K562 (cell line): ENCODE data around the gene BICC1. TPM values are rescaled to one million over a fixed set of nuclear protein-coding genes. Genes with fewer than 3 reads are reported as not detected.

ENCODE experiments used
- ATAC-seq: fragments of 200-7000 bp; cut with Tn5 transposase; 3 replicates; pipeline ENCODE4 v1.9.1; 2020; ENCODE audit warnings: moderate library complexity
- BruUV-seq: library from RNA; stranded (reverse); fragments of 400-500 nt; replicated peaks from 2 replicates; lab custom pipeline; 2021; lab: Mats Ljungman, UMichigan
- CTCF ChIA-PET: fragments of 300-600 bp; formaldehyde crosslinking; extraction: SDS; loops from one replicate; lab custom pipeline; 2021; ENCODE audit warnings: low intra/inter-chr PET ratio; lab: Yijun Ruan, JAX
- POLR2A ChIA-PET: fragments of 300-600, 350-650 bp; sonication (Branson Sonifier 250); formaldehyde crosslinking; extraction: SDS; loops from one replicate; lab custom pipeline; 2021; ENCODE audit warnings: antibody characterized with exemption, inconsistent platforms; lab: Yijun Ruan, JAX
- DNase-seq, 4 experiments: peaks; one replicate each; pipeline versions ENCODE4 v3.0.0 to v3.0.0-alpha.2; 2011 to 2018; ENCODE audit warnings: low spot score in 3 of 4, mixed read lengths in 3 of 4; ENCODE audit errors: extremely low read depth in 1 of 4
- FAIRE-seq: peaks from 2 replicates; lab custom pipeline; 2011; peaks lifted over from hg19 to GRCh38; lab: Jason Lieb, UNC
- H2AFZ ChIP-seq: 2 replicates; pipeline ENCODE4 v1.6.0; 2011; ENCODE audit warnings: low read depth, low read length, control low read depth, inconsistent platforms
- H3K27ac ChIP-seq: fragments of 200-600 bp; 3 replicates; pipeline ENCODE4 v1.8.0; 2011; ENCODE audit warnings: low read depth, mild to moderate bottlenecking, control low read depth, inconsistent platforms, low read length, moderate library complexity, mixed read lengths; ENCODE audit errors: extremely low read depth
- H3K27me3 ChIP-seq, 2 experiments: fragments of 300-600 bp in 1 of 2; 2 replicates in 1 of 2; 3 replicates in 1 of 2; pipeline versions ENCODE4 v1.6.0 to v1.8.0; 2011; ENCODE audit warnings: inconsistent platforms in 2 of 2, low read length in 2 of 2, mild to moderate bottlenecking in 1 of 2, mixed read lengths in 1 of 2, moderate library complexity in 1 of 2; ENCODE audit not compliant: control insufficient read depth in 2 of 2, insufficient read depth in 2 of 2
- H3K36me3 ChIP-seq: fragments of 300-600 bp; 3 replicates; pipeline ENCODE4 v1.8.0; 2011; ENCODE audit warnings: mild to moderate bottlenecking, low read length, inconsistent platforms; ENCODE audit not compliant: control insufficient read depth, insufficient read depth
- H3K4me1 ChIP-seq, 2 experiments: fragments of 200-600 bp in 1 of 2; replicated peaks in 1 of 2; 2 replicates in 1 of 2; 3 replicates in 1 of 2; pipeline versions ENCODE4 v1.5.1 to v1.8.0; 2011; ENCODE audit warnings: inconsistent platforms in 2 of 2, low read length in 2 of 2, mild to moderate bottlenecking in 1 of 2, mixed read lengths in 1 of 2, moderate library complexity in 1 of 2; ENCODE audit not compliant: control insufficient read depth in 2 of 2, insufficient read depth in 2 of 2
- H3K4me2 ChIP-seq: 2 replicates; pipeline ENCODE4 v1.6.1; 2011; ENCODE audit warnings: low read length, control low read depth, inconsistent platforms, mixed read lengths; ENCODE audit not compliant: insufficient read depth
- H3K4me3 ChIP-seq: fragments of 200-600 bp; sonication (generic), shearing (Covaris generic); 2 replicates; pipeline ENCODE4 v1.5.1; 2016; ENCODE audit warnings: control low read depth, inconsistent platforms
- H3K79me2 ChIP-seq: fragments of 200-600 bp; 3 replicates; pipeline ENCODE4 v1.8.0; 2011; ENCODE audit warnings: low read length, inconsistent platforms; ENCODE audit not compliant: control insufficient read depth, insufficient read depth
- H3K9ac ChIP-seq, 2 experiments: 2 replicates each; pipeline versions ENCODE4 v1.6.0 to v1.6.1; 2011; ENCODE audit warnings: low read depth in 2 of 2, low read length in 2 of 2, control low read depth in 1 of 2, inconsistent platforms in 1 of 2, mild to moderate bottlenecking in 1 of 2, mixed read lengths in 1 of 2; ENCODE audit not compliant: insufficient read depth in 1 of 2
- H3K9me1 ChIP-seq: one replicate; pipeline ENCODE4 v1.6.0; 2011; ENCODE audit warnings: inconsistent platforms, mild to moderate bottlenecking, low read length, moderate library complexity; ENCODE audit not compliant: control insufficient read depth, insufficient read depth
- H3K9me3 ChIP-seq: replicated peaks from 2 replicates; pipeline ENCODE4 v1.5.1; 2011; ENCODE audit warnings: low read depth, low read length, inconsistent platforms; ENCODE audit not compliant: control insufficient read depth, insufficient read depth
- H4K20me1 ChIP-seq: replicated peaks from 2 replicates; pipeline ENCODE4 v1.6.1; 2011; ENCODE audit warnings: low read length, inconsistent platforms, mixed read lengths; ENCODE audit not compliant: control insufficient read depth, insufficient read depth
- ATF3 ChIP-seq, 2 experiments: fragments of 450-650 bp in 1 of 2; sonication (generic) in 1 of 2; formaldehyde crosslinking in 1 of 2; IDR thresholded peaks in 1 of 2; conservative IDR thresholded peaks in 1 of 2; 2 replicates each; pipeline versions ENCODE4 v1.6.1 to v1.8.1; 2016 to 2023; ENCODE audit warnings: mild to moderate bottlenecking in 2 of 2, moderate library complexity in 2 of 2, inconsistent platforms in 1 of 2, missing genetic modification reagents in 1 of 2
- BRD4 ChIP-seq: fragments of 200-600 bp; sonication (generic); IDR thresholded peaks from 2 replicates; pipeline ENCODE4 v1.6.1; 2017; ENCODE audit warnings: inconsistent platforms
- BRF1 ChIP-seq: IDR thresholded peaks from 3 replicates; pipeline ENCODE4 v1.6.1; 2011; ENCODE audit warnings: borderline replicate concordance, mild to moderate bottlenecking; ENCODE audit not compliant: insufficient read length; ENCODE audit errors: extremely low read depth
- C11orf30 ChIP-seq: fragments of 450-650 bp; IDR thresholded peaks from 2 replicates; pipeline ENCODE4 v1.6.1; 2016; ENCODE audit warnings: low read depth, mild to moderate bottlenecking
- TARDBP ChIP-seq: fragments of 450-650 bp; IDR thresholded peaks from 2 replicates; pipeline ENCODE4 v1.6.1; 2016
- THAP12 ChIP-seq: fragments of 250-450 bp; sonication (Bioruptor Pico); IDR thresholded peaks from 2 replicates; pipeline ENCODE4 v1.9.0; 2021; ENCODE audit warnings: mild to moderate bottlenecking, inconsistent platforms
- ZBTB9 ChIP-seq: fragments of 450-650 bp; formaldehyde crosslinking; IDR thresholded peaks from 2 replicates; pipeline ENCODE4 v1.4.0; 2020; ENCODE audit warnings: mild to moderate bottlenecking, moderate library complexity
- ZFP1 ChIP-seq: fragments of 450-650 bp; formaldehyde crosslinking; IDR thresholded peaks from 2 replicates; pipeline ENCODE4 v1.4.0; 2020; ENCODE audit warnings: mild to moderate bottlenecking, mixed read lengths
- ZFP30 ChIP-seq: fragments of 250-450 bp; sonication (Bioruptor Pico); IDR thresholded peaks from 2 replicates; pipeline ENCODE4 v1.8.0; 2022; ENCODE audit warnings: moderate library complexity, mild to moderate bottlenecking, inconsistent platforms, borderline replicate concordance
- ZNF184 ChIP-seq: sonication (generic); formaldehyde crosslinking; IDR thresholded peaks from 2 replicates; pipeline ENCODE4 v1.5.0; 2020; ENCODE audit warnings: missing genetic modification reagents
- ZNF280A ChIP-seq: fragments of 450-650 bp; IDR thresholded peaks from 2 replicates; pipeline ENCODE4 v1.6.1; 2018; ENCODE audit warnings: mild to moderate bottlenecking, low read depth; ENCODE audit not compliant: partially characterized antibody
- WGBS: fragments of 100-300 bp; shearing (Covaris generic); methylation state at CpG from one replicate; pipeline ENCODE4 v1.1.6; 2016; ENCODE audit warnings: low coverage, mixed read lengths; ENCODE audit not compliant: insufficient coverage; ENCODE audit errors: missing lambda C conversion rate; 5-methylcytosine and 5-hydroxymethylcytosine counted together
- in situ Hi-C: fragments of 300-500 bp; cut with MboI; formaldehyde crosslinking; loops from 4 replicates; pipeline ENCODE4 v1.15.0; 2018; ENCODE audit warnings: inconsistent platforms, mixed read lengths
- intact Hi-C: fragments of 100-400 bp; cut with micrococcal nuclease; formaldehyde crosslinking; loops from 2 replicates; pipeline ENCODE4 v1.14.2; 2022
- polyA plus RNA-seq, 8 experiments: library from polyadenylated mRNA; depleted of rRNA in 4 of 8; stranded (reverse) in 5 of 8; unstranded in 3 of 8; fragments of >200 nt; fragmentation: Nextera tagmentation in 2 of 8; fragmentation: Illumina TruSeq in 1 of 8; extraction: Ambion mirVana in 2 of 8; extraction: Trizol in 1 of 8; gene quantifications; 2 replicates each; pipeline versions ENCODE4 v1.2.1 to v1.2.3, GENCODE V29; 2011 to 2014; ENCODE audit warnings: inconsistent platforms in 1 of 8, missing spikeins in 1 of 8
- total RNA-seq, 7 experiments: library from RNA; depleted of rRNA in 6 of 7; stranded (reverse); fragments of >200 nt in 6 of 7; fragmentation: Illumina TruSeq in 2 of 7; extraction: Trizol in 2 of 7; gene quantifications; 2 replicates each; pipeline versions ENCODE4 v1.2.1 to v1.2.3, GENCODE V29; 2011 to 2021; ENCODE audit warnings: low replicate concordance in 1 of 7

Gene BICC1
- total and polyA plus RNA-seq, 9 of the 15 experiments (the other 6 are each of a cell fraction or from before 2014, with no cell fraction given) = not detected

GRCh38 chr10:58775960-58776567 lies 263.4 kb downstream of the BICC1 start:
- Histone ChIP-seq H3K4me1 (no peaks in the 10 kb centered on the region), H3K9me1 (no peaks in the 10 kb centered on the region), H3K27ac (no peak overlapping the region), H2AFZ (no peak overlapping the region), H3K27me3 (no peaks in the 10 kb centered on the region), H3K36me3 (no peaks in the 10 kb centered on the region), H4K20me1 (no peaks in the 10 kb centered on the region), H3K9me3 (no peaks in the 10 kb centered on the region), H3K9ac (no peak overlapping the region), H3K4me2 (no peak overlapping the region), H3K79me2 (no peaks in the 10 kb centered on the region), H3K4me3 (no peak overlapping the region)
- in situ Hi-C loops (loop anchor here (25.0 kb wide), 1 partner anchor 1036 kb away; no protein-coding TSS in a partner anchor), intact Hi-C loops (no loop called here)
- ChIA-PET CTCF (no interaction called here), POLR2A (no interaction called here)
- WGBS = 1% methylated on average over 4 of the region's 4 CpGs
- DNase-seq = no peak
- ATAC-seq = no peak
- no peak for FAIRE-seq
- no TSS peak for BruUV-seq
- no peak for TF ChIP-seq ZFP1 (CRISPR knock-in tag)
- TF ChIP-seq BRD4 = no peak
- TF ChIP-seq ZNF184 = no peak
- no peak for TF ChIP-seq BRF1
- no peak for TF ChIP-seq TARDBP
- no peak for TF ChIP-seq ZBTB9
- no peak for TF ChIP-seq THAP12 (CRISPR knock-in tag)
- no peak for TF ChIP-seq ZFP30 (CRISPR knock-in tag)
- TF ChIP-seq C11orf30 = no peak
- no peak for TF ChIP-seq ZNF280A
- no peak for TF ChIP-seq ATF3 (IDR thresholded peaks at IDR 0.05)
- no peak for TF ChIP-seq ATF3 (CRISPR knock-in tag; conservative IDR thresholded peaks at IDR 0.05)
